Endodermal cell (in vitro differentiated cells): ENCODE results near the gene ALDH3B1. TPM values are rescaled to one million over a fixed set of nuclear protein-coding genes. Genes with fewer than 3 reads are reported as not detected.

Source experiments
- DNase-seq: peaks from one replicate; pipeline ENCODE4 v3.0.0-alpha.2; 2017
- H3K27ac ChIP-seq: 2 replicates; pipeline ENCODE4 v1.5.1; 2013; ENCODE audit warnings: mild to moderate bottlenecking, low read depth, low read length, moderate library complexity
- H3K27me3 ChIP-seq: 2 replicates; pipeline ENCODE4 v1.6.1; 2013; ENCODE audit warnings: mild to moderate bottlenecking, low read length, moderate library complexity; ENCODE audit not compliant: insufficient read depth, control insufficient read depth, poor library complexity, severe bottlenecking
- H3K36me3 ChIP-seq: 2 replicates; pipeline ENCODE4 v1.7.0; 2013; ENCODE audit warnings: mild to moderate bottlenecking, low read length, moderate library complexity; ENCODE audit not compliant: control insufficient read depth, insufficient read depth
- H3K4me1 ChIP-seq: one replicate; pipeline ENCODE4 v1.7.0; 2013; ENCODE audit warnings: low read length; ENCODE audit not compliant: control insufficient read depth, insufficient read depth
- H3K4me3 ChIP-seq: 2 replicates; pipeline ENCODE4 v1.5.1; 2013; ENCODE audit warnings: mild to moderate bottlenecking, low read length, moderate library complexity
- H3K9ac ChIP-seq: 2 replicates; pipeline ENCODE4 v1.6.1; 2013; ENCODE audit warnings: mild to moderate bottlenecking, low read length, moderate library complexity; ENCODE audit not compliant: poor library complexity, severe bottlenecking; ENCODE audit errors: extremely low read depth
- H3K9me3 ChIP-seq: 2 replicates; pipeline ENCODE4 v1.6.1; 2013; ENCODE audit warnings: mild to moderate bottlenecking, low read length, moderate library complexity; ENCODE audit not compliant: control insufficient read depth
- H3K27ac Mint-ChIP-seq: 2 replicates; pipeline ENCODE4 v1.8.0; 2020; ENCODE audit warnings: mixed read lengths
- H3K27me3 Mint-ChIP-seq: 2 replicates; pipeline ENCODE4 v1.8.0; 2021; ENCODE audit warnings: mild to moderate bottlenecking, mixed read lengths; ENCODE audit not compliant: insufficient read depth
- H3K36me3 Mint-ChIP-seq: 2 replicates; pipeline ENCODE4 v1.8.0; 2020; ENCODE audit warnings: low read depth, mixed read lengths
- H3K4me1 Mint-ChIP-seq: 2 replicates; pipeline ENCODE4 v1.8.0; 2020; ENCODE audit warnings: mixed read lengths
- H3K4me3 Mint-ChIP-seq: 2 replicates; pipeline ENCODE4 v1.8.0; 2020; ENCODE audit warnings: mild to moderate bottlenecking, moderate library complexity, mixed read lengths
- H3K9me3 Mint-ChIP-seq: 2 replicates; pipeline ENCODE4 v1.8.0; 2020; ENCODE audit warnings: mild to moderate bottlenecking, mixed read lengths
- WGBS, 2 experiments: methylation state at CpG; one replicate each; pipeline versions ENCODE4 v1.1.5 to v1.1.7; 2013; ENCODE audit warnings: missing lambda C conversion rate in 2 of 2, mixed read lengths in 1 of 2; ENCODE audit not compliant: insufficient coverage in 1 of 2, insufficient read length in 1 of 2; 5-methylcytosine and 5-hydroxymethylcytosine counted together
- total RNA-seq, 2 donors: library from RNA; stranded (reverse); fragmentation: NEBNext Ultra II Directional in 1 of 2; extraction: Animal tissue kit (Norgen Biotek cat#: 25700) in 1 of 2; gene quantifications; 2 replicates in 1 of 2; 3 replicates in 1 of 2; pipeline ENCODE4 v1.2.1, GENCODE V29; 2021
- TF ChIP-seq, protein P1 (sequence below): fragments of 200-600 bp; sonication (generic); conservative IDR thresholded peaks from 2 replicates; pipeline ENCODE4 v1.5.0; 2021; ENCODE audit warnings: antibody characterized with exemption, mild to moderate bottlenecking

The ALDH3B1 gene
- total RNA-seq, 2 donors from 2014 or later: 0.11 TPM; not detected in 1

- Histone ChIP-seq H3K27me3 (no peaks in the 10 kb centered on the region), H3K4me3 (no peak overlapping the region), H3K36me3 (peaks cover 26% of the 10 kb centered on the region), H3K9ac (no peak overlapping the region), H3K9me3 (peaks cover 7% of the 10 kb centered on the region), H3K27ac (no peak overlapping the region), H3K4me1 (peaks cover 6% of the 10 kb centered on the region)
- H3K27me3 Mint-ChIP-seq: no peaks in the 10 kb centered on the region
- peaks cover 15% of the 10 kb centered on the region for H3K9me3 Mint-ChIP-seq
- TF ChIP-seq, protein P1, sequence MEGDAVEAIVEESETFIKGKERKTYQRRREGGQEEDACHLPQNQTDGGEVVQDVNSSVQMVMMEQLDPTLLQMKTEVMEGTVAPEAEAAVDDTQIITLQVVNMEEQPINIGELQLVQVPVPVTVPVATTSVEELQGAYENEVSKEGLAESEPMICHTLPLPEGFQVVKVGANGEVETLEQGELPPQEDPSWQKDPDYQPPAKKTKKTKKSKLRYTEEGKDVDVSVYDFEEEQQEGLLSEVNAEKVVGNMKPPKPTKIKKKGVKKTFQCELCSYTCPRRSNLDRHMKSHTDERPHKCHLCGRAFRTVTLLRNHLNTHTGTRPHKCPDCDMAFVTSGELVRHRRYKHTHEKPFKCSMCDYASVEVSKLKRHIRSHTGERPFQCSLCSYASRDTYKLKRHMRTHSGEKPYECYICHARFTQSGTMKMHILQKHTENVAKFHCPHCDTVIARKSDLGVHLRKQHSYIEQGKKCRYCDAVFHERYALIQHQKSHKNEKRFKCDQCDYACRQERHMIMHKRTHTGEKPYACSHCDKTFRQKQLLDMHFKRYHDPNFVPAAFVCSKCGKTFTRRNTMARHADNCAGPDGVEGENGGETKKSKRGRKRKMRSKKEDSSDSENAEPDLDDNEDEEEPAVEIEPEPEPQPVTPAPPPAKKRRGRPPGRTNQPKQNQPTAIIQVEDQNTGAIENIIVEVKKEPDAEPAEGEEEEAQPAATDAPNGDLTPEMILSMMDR: no peak
- peaks cover 16% of the 10 kb centered on the region for H3K36me3 Mint-ChIP-seq
- no peak for DNase-seq
- 95 to 97% methylated on average over 10 to 12 of the region's 12 CpGs for WGBS, 2 experiments
- H3K27ac Mint-ChIP-seq: no peak overlapping the region
- no peak overlapping the region for H3K4me3 Mint-ChIP-seq
- peaks cover 4% of the 10 kb centered on the region for H3K4me1 Mint-ChIP-seq
Observed at GRCh38 chr11:68033708-68034045, 23.6 kb downstream of the ALDH3B1 start.

- WGBS, 2 experiments: 84 to 90% methylated on average over 12 to 13 of the region's 13 CpGs
- H3K36me3 ChIP-seq: peaks cover 26% of the 10 kb centered on the region
- H3K9me3 ChIP-seq: no peaks in the 10 kb centered on the region
- Mint-ChIP-seq H3K9me3 (no peaks in the 10 kb centered on the region), H3K4me1 (peaks cover 7% of the 10 kb centered on the region), H3K27me3 (no peaks in the 10 kb centered on the region), H3K27ac (no peak overlapping the region), H3K36me3 (peaks cover 16% of the 10 kb centered on the region), H3K4me3 (no peak overlapping the region)
- no peak overlapping the region for H3K4me3 ChIP-seq
- H3K27ac ChIP-seq: no peak overlapping the region
- H3K9ac ChIP-seq: no peak overlapping the region
- DNase-seq: no peak
- peaks cover 9% of the 10 kb centered on the region for H3K4me1 ChIP-seq
- TF ChIP-seq, protein P1: no peak
- no peaks in the 10 kb centered on the region for H3K27me3 ChIP-seq
Observed at GRCh38 chr11:68035266-68035876, 25.2 kb downstream of the ALDH3B1 start.

DNA sequence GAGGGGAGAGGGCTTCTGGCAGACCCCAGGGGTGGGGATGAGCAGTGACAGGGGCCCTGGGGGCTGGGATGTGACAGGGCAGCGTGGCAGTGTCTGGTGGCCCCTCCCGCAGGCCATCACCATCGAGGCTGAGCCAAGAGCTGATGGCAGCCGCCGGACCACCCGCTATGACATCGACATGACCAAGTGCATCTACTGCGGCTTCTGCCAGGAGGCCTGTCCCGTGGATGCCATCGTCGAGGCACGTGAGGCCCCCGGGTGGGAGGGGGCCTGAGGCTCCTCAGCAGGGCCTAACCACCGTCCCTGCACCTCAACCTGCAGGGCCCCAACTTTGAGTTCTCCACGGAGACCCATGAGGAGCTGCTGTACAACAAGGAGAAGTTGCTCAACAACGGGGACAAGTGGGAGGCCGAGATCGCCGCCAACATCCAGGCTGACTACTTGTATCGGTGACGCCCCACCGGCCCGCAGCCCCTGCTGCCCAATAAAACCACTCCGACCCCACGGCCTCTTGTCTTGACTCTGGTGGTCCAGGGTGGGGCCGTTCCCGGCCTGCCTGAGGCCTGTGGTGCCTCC lies 26.1 kb downstream of the ALDH3B1 start:
- Mint-ChIP-seq H3K27ac (no peak overlapping the region), H3K9me3 (no peaks in the 10 kb centered on the region), H3K4me3 (no peak overlapping the region), H3K27me3 (no peaks in the 10 kb centered on the region), H3K36me3 (peaks cover 16% of the 10 kb centered on the region), H3K4me1 (peaks cover 7% of the 10 kb centered on the region)
- WGBS, 2 experiments: 89 to 93% methylated on average over 24 to 27 of the region's 27 CpGs
- peaks cover 26% of the 10 kb centered on the region for H3K36me3 ChIP-seq
- H3K27ac ChIP-seq: no peak overlapping the region
- no peak for DNase-seq
- no peak overlapping the region for H3K9ac ChIP-seq
- TF ChIP-seq, protein P1: no peak
- H3K9me3 ChIP-seq: no peaks in the 10 kb centered on the region
- no peak overlapping the region for H3K4me3 ChIP-seq
- H3K4me1 ChIP-seq: peaks cover 9% of the 10 kb centered on the region
- H3K27me3 ChIP-seq: no peaks in the 10 kb centered on the region
